Measurements from ENCODE around the gene MAN1A1. TPM values are rescaled to one million over a fixed set of nuclear protein-coding genes. Genes with fewer than 3 reads are reported as not detected.

The MAN1A1 gene
- polyA plus RNA-seq, 1 donor (not counting 4 experiments of a cell fraction or from before 2014, with no cell fraction given) = 20.2 TPM

DNA sequence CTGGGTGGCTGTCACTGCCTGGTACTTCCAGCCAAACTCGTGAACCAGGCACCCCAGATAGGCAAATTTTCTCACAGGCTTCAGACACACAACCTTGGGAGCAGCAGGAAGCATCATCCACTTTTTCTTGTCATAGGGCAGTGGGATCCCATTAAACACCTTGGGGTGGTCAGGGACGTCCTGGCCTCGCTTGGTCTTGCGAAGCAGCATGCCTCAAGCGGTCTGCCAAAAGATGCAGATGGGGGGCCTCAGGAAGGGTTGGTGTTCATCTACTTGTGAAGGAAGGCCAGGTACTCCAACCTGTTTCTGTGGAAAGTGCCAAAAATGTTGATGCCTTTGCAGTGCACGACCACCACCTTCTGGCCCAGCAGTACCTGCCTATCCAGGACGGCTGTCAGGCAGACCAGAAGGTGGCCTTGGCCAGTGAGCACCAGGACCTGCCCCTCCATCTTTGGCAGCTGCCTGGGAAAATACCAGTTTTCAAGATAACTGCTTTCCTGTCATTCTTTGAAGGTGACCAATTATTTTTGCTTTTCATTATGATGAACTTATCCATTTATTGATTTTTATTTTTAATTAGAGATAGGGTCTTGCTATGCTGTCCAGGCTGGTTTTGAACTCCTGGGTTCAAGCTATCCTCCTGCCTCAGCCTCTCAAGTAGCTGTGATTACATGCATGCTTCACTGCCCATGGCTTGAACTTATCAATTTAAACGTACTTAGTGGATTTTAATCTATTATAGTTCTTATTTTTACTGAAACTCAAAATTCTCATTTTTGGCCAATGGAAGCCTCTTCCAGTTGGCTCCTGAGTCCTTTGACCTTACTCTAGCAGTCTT lies 80.1 kb downstream of the MAN1A1 start:
- no peak overlapping the region for H3K4me3 ChIP-seq (ENCODE audit: control insufficient read depth in 2 of 3, extremely low read depth in 1 of 3, insufficient read depth in 2 of 3, low read depth in 1 of 3, low read length in 3 of 3)
- H3K4me1 ChIP-seq (ENCODE audit: control insufficient read depth, extremely low read depth, insufficient read depth, low read length) = no peaks in the 10 kb centered on the region
- TF ChIP-seq, protein P1, sequence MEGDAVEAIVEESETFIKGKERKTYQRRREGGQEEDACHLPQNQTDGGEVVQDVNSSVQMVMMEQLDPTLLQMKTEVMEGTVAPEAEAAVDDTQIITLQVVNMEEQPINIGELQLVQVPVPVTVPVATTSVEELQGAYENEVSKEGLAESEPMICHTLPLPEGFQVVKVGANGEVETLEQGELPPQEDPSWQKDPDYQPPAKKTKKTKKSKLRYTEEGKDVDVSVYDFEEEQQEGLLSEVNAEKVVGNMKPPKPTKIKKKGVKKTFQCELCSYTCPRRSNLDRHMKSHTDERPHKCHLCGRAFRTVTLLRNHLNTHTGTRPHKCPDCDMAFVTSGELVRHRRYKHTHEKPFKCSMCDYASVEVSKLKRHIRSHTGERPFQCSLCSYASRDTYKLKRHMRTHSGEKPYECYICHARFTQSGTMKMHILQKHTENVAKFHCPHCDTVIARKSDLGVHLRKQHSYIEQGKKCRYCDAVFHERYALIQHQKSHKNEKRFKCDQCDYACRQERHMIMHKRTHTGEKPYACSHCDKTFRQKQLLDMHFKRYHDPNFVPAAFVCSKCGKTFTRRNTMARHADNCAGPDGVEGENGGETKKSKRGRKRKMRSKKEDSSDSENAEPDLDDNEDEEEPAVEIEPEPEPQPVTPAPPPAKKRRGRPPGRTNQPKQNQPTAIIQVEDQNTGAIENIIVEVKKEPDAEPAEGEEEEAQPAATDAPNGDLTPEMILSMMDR (optimal IDR thresholded peaks at IDR 0.05 in 1 of 3, IDR thresholded peaks at IDR 0.05 in 1 of 3, conservative IDR thresholded peaks at IDR 0.05 in 1 of 3; ENCODE audit: extremely low read depth in 1 of 3, insufficient read depth in 2 of 3, low read length in 3 of 3) = no peak
- no peak for TF ChIP-seq EZH2 (IDR thresholded peaks at IDR 0.05; ENCODE audit: low read length)
- H3K9me3 ChIP-seq (ENCODE audit: control insufficient read depth, low read depth, low read length) = no peaks in the 10 kb centered on the region
- no peak overlapping the region for H3K9ac ChIP-seq (ENCODE audit: control insufficient read depth, extremely low read depth, insufficient read depth, low read length)
- DNase-seq (ENCODE audit: low read depth, low spot score) (no peak), FAIRE-seq (no peak)
- dilution Hi-C loops (cut with MboI; ENCODE audit: extremely low pct_ligation_motif_present, low sequenced_read_pairs) = no loop called here
- no peak overlapping the region for H2AFZ ChIP-seq (ENCODE audit: control insufficient read depth, low read length)
- no peaks in the 10 kb centered on the region for H3K79me2 ChIP-seq (ENCODE audit: control insufficient read depth, insufficient read depth, low read length)
- H3K9me1 ChIP-seq (ENCODE audit: control insufficient read depth, extremely low read depth, insufficient read depth, low read length) = no peaks in the 10 kb centered on the region
- H3K27ac ChIP-seq (ENCODE audit: control insufficient read depth, insufficient read depth, low read length) = no peak overlapping the region
- no peaks in the 10 kb centered on the region for H4K20me1 ChIP-seq (ENCODE audit: control insufficient read depth, extremely low read depth, insufficient read depth, low read length)
- no peaks in the 10 kb centered on the region for H3K27me3 ChIP-seq (ENCODE audit: control insufficient read depth, extremely low read depth, insufficient read depth, low read length)
- H3K4me2 ChIP-seq (ENCODE audit: control insufficient read depth, extremely low read depth, insufficient read depth, low read depth, low read length) = no peak overlapping the region
- no peaks in the 10 kb centered on the region for H3K36me3 ChIP-seq (ENCODE audit: control insufficient read depth in 2 of 2, extremely low read depth in 1 of 2, insufficient read depth in 2 of 2, low read length in 2 of 2)

- Histone ChIP-seq H4K20me1 (ENCODE audit: control insufficient read depth, extremely low read depth, insufficient read depth, low read length) (no peaks in the 10 kb centered on the region), H3K27ac (ENCODE audit: control insufficient read depth, insufficient read depth, low read length) (no peak overlapping the region), H3K4me1 (ENCODE audit: control insufficient read depth, extremely low read depth, insufficient read depth, low read length) (no peaks in the 10 kb centered on the region), H3K9me3 (ENCODE audit: control insufficient read depth, low read depth, low read length) (no peaks in the 10 kb centered on the region), H3K9me1 (ENCODE audit: control insufficient read depth, extremely low read depth, insufficient read depth, low read length) (no peaks in the 10 kb centered on the region), H3K79me2 (ENCODE audit: control insufficient read depth, insufficient read depth, low read length) (no peaks in the 10 kb centered on the region), H2AFZ (ENCODE audit: control insufficient read depth, low read length) (no peak overlapping the region), H3K4me3 (ENCODE audit: control insufficient read depth in 2 of 3, extremely low read depth in 1 of 3, insufficient read depth in 2 of 3, low read depth in 1 of 3, low read length in 3 of 3) (no peak overlapping the region), H3K9ac (ENCODE audit: control insufficient read depth, extremely low read depth, insufficient read depth, low read length) (no peak overlapping the region), H3K4me2 (ENCODE audit: control insufficient read depth, extremely low read depth, insufficient read depth, low read depth, low read length) (no peak overlapping the region), H3K27me3 (ENCODE audit: control insufficient read depth, extremely low read depth, insufficient read depth, low read length) (no peaks in the 10 kb centered on the region), H3K36me3 (ENCODE audit: control insufficient read depth in 2 of 2, extremely low read depth in 1 of 2, insufficient read depth in 2 of 2, low read length in 2 of 2) (no peaks in the 10 kb centered on the region)
- TF ChIP-seq, protein P1 (optimal IDR thresholded peaks at IDR 0.05 in 1 of 3, IDR thresholded peaks at IDR 0.05 in 1 of 3, conservative IDR thresholded peaks at IDR 0.05 in 1 of 3; ENCODE audit: extremely low read depth in 1 of 3, insufficient read depth in 2 of 3, low read length in 3 of 3) = no peak
- TF ChIP-seq EZH2 (IDR thresholded peaks at IDR 0.05; ENCODE audit: low read length) = no peak
- dilution Hi-C loops (cut with MboI; ENCODE audit: extremely low pct_ligation_motif_present, low sequenced_read_pairs) = no loop called here
- no peak for FAIRE-seq
- DNase-seq (ENCODE audit: low read depth, low spot score) = no peak
Observed at GRCh38 chr6:119267126-119267905, 82.2 kb downstream of the MAN1A1 start.

All from keratinocyte (primary cell).